Activated CD8-positive, alpha-beta T cell treated with anti-CD3 and anti-CD28 coated beads for 36 hours (primary cell): ENCODE data around the gene SYT7. TPM values are rescaled to one million over a fixed set of nuclear protein-coding genes. Genes with fewer than 3 reads are reported as not detected.

Experiments
- ATAC-seq: fragments of 200-7000 bp; cut with Tn5 transposase; one replicate; pipeline ENCODE4 v1.10.0; 2021; ENCODE audit warnings: mild to moderate bottlenecking, moderate library complexity
- CTCF ChIA-PET: fragments of 350-600 bp; sonication (Branson Sonifier 250); formaldehyde crosslinking; loops from one replicate; lab custom pipeline; 2021; ENCODE audit warnings: antibody characterized with exemption; lab: Charles Lee
- POLR2A ChIA-PET: fragments of 350-600 bp; sonication (Branson Sonifier 250); formaldehyde crosslinking; loops from one replicate; lab custom pipeline; 2021; ENCODE audit warnings: antibody characterized with exemption; lab: Charles Lee
- DNase-seq: peaks from one replicate; pipeline ENCODE4 v3.0.0-alpha.2; 2020
- H3K27ac Mint-ChIP-seq: one replicate; pipeline ENCODE4 v1.8.0; 2021; ENCODE audit warnings: mild to moderate bottlenecking, mixed read lengths
- H3K27me3 Mint-ChIP-seq: one replicate; pipeline ENCODE4 v1.8.0; 2021; ENCODE audit warnings: mixed read lengths
- H3K36me3 Mint-ChIP-seq: one replicate; pipeline ENCODE4 v1.8.0; 2021; ENCODE audit warnings: low read depth, mixed read lengths
- H3K4me1 Mint-ChIP-seq: one replicate; pipeline ENCODE4 v1.8.0; 2021; ENCODE audit warnings: low read depth, mixed read lengths
- H3K4me3 Mint-ChIP-seq: one replicate; pipeline ENCODE4 v1.8.0; 2021; ENCODE audit warnings: mild to moderate bottlenecking, moderate library complexity, mixed read lengths
- H3K9me3 Mint-ChIP-seq: one replicate; pipeline ENCODE4 v1.8.0; 2021; ENCODE audit warnings: mixed read lengths
- CTCF ChIP-seq: fragments of 200-600 bp; IDR thresholded peaks from one replicate; pipeline ENCODE4 v1.8.0; 2022; ENCODE audit warnings: antibody characterized with exemption, mild to moderate bottlenecking
- intact Hi-C: fragments of 100-400 bp; cut with micrococcal nuclease; formaldehyde crosslinking; loops from one replicate; pipeline ENCODE4 v1.10.0; 2022
- total RNA-seq, 2 experiments: library from RNA; stranded (reverse); gene quantifications; one replicate each; pipeline ENCODE4 v1.2.3, GENCODE V29; 2021

Gene SYT7
- total RNA-seq, 2 experiments from 2014 or later, result not detected

GRCh38 chr11:61496602-61497400, 84.1 kb downstream of the SYT7 start:
- DNase-seq (no peak), ATAC-seq (no peak)
- peaks cover 1% of the 10 kb centered on the region for H3K27me3 Mint-ChIP-seq
- ChIA-PET POLR2A (no interaction called here), CTCF (no interaction called here)
- H3K4me1 Mint-ChIP-seq, result no peaks in the 10 kb centered on the region
- intact Hi-C loops, result no loop called here
- H3K4me3 Mint-ChIP-seq, result no peak overlapping the region
- no peak for TF ChIP-seq CTCF
- no peak overlapping the region for H3K27ac Mint-ChIP-seq
- H3K9me3 Mint-ChIP-seq, result no peaks in the 10 kb centered on the region
- no peaks in the 10 kb centered on the region for H3K36me3 Mint-ChIP-seq

DNA sequence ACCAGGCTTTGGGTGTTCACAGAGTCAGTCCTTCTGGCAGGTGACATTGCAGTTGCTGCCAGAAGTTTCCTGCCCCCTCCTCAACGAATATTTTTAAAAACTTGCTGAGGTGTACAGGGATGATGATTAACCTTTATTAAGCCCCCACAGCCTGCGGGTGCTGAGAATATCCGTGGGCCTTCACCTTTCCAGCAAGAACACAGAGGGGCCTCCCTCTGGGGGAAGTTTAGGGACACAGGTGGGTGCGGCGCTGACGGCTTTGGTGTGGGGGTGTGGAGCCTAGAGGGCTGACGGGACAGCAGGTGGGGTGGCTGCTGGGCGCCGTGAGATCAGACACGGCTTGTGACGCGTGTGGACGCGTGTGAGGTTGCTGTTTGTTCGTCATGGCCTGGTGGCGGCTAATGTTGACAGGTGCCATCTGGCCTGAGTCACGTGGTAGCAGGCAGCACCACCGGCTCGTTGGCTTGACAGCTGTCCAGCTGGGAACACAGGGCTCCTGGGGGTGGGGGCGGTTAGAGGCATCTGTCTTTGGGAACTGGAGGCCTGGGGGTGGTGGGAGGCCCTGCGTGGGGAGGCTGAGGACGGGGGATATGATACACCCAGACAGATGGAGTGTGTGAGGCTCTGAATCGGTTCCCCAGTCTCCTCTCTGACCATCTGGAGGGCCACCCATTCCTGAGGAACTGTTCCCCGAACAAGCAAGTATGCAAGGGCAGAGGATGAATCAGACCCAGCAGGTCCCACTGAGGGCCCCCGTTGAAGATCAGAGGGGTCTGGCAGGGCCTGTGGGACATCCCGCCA, 84.9 kb downstream of the SYT7 start:
- intact Hi-C loops, result no loop called here
- H3K27me3 Mint-ChIP-seq, result peaks cover 1% of the 10 kb centered on the region
- no peak overlapping the region for H3K4me3 Mint-ChIP-seq
- POLR2A ChIA-PET, result no interaction called here
- H3K9me3 Mint-ChIP-seq, result no peaks in the 10 kb centered on the region
- H3K36me3 Mint-ChIP-seq, result no peaks in the 10 kb centered on the region
- H3K4me1 Mint-ChIP-seq, result no peaks in the 10 kb centered on the region
- no peak for TF ChIP-seq CTCF
- DNase-seq (no peak), ATAC-seq (no peak)
- CTCF ChIA-PET, result interaction anchor here (1.8 kb wide), 1 partner anchor 21 kb away, joined by 9 read pairs; no protein-coding TSS in a partner anchor
- H3K27ac Mint-ChIP-seq, result no peak overlapping the region

DNA sequence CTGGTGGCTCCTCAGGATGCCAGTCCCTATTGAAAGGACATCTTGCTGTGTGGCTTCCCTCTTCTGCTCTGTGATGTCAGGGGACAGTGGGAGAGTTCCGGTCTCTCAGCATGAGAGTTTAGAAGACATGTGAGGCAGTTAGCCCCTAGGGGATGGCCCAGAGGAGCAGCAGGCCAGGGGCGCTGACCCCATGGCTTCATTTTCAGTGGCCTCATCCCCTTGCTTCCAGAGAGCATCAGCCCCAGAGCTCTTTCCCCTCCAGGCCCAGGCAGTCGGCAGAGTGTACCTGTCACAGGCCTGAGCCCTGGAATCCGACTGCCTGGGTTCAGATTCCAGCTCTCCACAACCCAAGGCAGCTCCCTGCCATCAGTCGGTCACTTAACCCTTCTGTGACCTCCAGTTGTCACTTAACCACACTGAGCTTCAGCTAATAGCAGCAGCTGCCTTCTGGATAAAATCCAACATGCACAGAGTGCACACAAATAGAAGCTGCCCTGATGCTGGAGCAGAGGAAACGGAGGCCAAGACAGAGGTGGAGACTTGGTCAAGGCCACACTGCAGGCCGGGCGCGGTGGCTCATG, 86.4 kb downstream of the SYT7 start:
- intact Hi-C loops, result no loop called here
- CTCF ChIA-PET, result interaction anchor here (1.1 to 1.8 kb wide), 2 partner anchors 16 to 22 kb away, joined by 3 to 9 read pairs; no protein-coding TSS in a partner anchor
- no peak for DNase-seq
- Mint-ChIP-seq H3K4me3 (no peak overlapping the region), H3K9me3 (no peaks in the 10 kb centered on the region), H3K27ac (no peak overlapping the region), H3K36me3 (no peaks in the 10 kb centered on the region), H3K27me3 (no peaks in the 10 kb centered on the region), H3K4me1 (no peaks in the 10 kb centered on the region)
- POLR2A ChIA-PET, result no interaction called here
- no peak for TF ChIP-seq CTCF
- no peak for ATAC-seq

DNA sequence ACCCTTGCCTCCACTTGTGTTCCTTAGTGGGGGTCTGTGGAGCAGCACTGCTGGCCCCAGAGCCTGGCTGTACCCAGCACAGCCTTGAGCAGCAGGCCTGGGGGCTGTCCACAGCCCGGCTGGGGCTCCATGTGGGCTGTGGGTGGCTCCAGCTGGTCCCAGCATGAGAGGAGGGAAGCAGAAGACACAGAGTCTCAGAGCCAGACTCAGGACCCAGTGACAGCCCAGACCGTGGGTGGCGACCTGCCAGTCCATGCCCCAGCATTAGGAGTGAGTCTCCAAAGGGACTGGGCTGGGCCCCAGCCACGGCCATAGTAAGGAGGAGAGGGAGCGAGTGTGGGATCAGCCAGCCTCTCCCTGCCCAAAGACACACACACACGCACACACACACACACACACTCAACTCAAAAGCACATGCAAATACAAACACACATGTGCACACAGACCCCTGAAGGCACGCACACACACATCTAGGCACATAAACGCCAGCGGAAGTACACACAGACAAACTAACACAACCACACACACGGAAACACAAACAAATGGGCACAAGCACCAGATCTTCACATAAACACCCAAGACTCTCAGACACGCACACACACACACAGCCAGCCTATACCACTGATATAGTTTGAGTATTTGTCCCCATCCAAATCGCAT, 89.0 kb downstream of the SYT7 start:
- ATAC-seq (no peak), DNase-seq (no peak)
- H3K27me3 Mint-ChIP-seq, result no peaks in the 10 kb centered on the region
- TF ChIP-seq CTCF, result no peak
- CTCF ChIA-PET, result no interaction called here
- no peaks in the 10 kb centered on the region for H3K4me1 Mint-ChIP-seq
- H3K4me3 Mint-ChIP-seq, result no peak overlapping the region
- POLR2A ChIA-PET, result no interaction called here
- intact Hi-C loops, result no loop called here
- H3K27ac Mint-ChIP-seq, result no peak overlapping the region
- H3K36me3 Mint-ChIP-seq, result no peaks in the 10 kb centered on the region
- no peaks in the 10 kb centered on the region for H3K9me3 Mint-ChIP-seq
